ENCODE measurements around the gene FHIT. TPM values are rescaled to one million over a fixed set of nuclear protein-coding genes. Genes with fewer than 3 reads are reported as not detected.
A peak's percentile ranks its signal among the peaks of the same experiment; 100 is the strongest.

Gene FHIT
- total and polyA plus RNA-seq, 8 donors = 1.8 to 10.6 (median 7.1) TPM

DNA sequence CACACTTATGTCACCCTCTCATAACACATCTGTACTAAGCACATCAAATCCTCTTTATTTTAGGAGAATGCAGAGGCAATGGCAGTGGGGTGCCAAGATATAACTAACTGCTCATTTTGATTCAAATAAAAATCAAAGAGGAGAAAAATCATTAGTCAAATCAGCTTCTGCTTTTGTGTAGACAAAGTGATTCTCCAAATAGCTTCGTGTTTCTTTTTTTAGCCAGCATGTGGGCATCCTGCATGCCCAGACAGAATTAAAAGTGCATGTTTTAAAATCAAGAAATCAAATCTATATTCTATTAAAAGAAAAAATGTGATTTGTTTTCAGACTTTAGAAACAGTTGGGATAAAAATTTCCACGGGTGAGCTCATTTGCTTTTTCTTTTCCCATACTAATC lies 1440.1 kb downstream of the FHIT start:
- intact Hi-C loops (cut with DNase I; ENCODE audit: low total_unique reads) = no loop called here
- no peak for DNase-seq
- no peaks in the 10 kb centered on the region for H3K9me3 ChIP-seq
- peak overlapping the region in 1 of 5 donors; percentile 0 for H3K27ac ChIP-seq
- WGBS, 5 donors = 67 to 86% (median 70%) methylated on average over 2 of the region's 2 CpGs
- no peak overlapping the region for H3K4me3 ChIP-seq
- H3K36me3 ChIP-seq = no peaks in the 10 kb centered on the region
- TF ChIP-seq EP300 (IDR thresholded peaks at IDR 0.05) (no peak), POLR2AphosphoS5 (IDR thresholded peaks at IDR 0.05) (no peak), CTCF (IDR thresholded peaks at IDR 0.05) (no peak), POLR2A (IDR thresholded peaks at IDR 0.05) (no peak)
- peaks cover 0 to 25% (median 13%) of the 10 kb centered on the region in 4 donors for H3K4me1 ChIP-seq
- H3K27me3 ChIP-seq = no peaks in the 10 kb centered on the region

- H3K27ac ChIP-seq = peak overlapping the region in 1 of 5 donors; percentile 0
- no peak for DNase-seq
- H3K36me3 ChIP-seq = no peaks in the 10 kb centered on the region
- H3K4me1 ChIP-seq = peaks cover 0 to 25% (median 13%) of the 10 kb centered on the region in 4 donors
- 44 to 61% (median 49%) methylated on average over 2 of the region's 2 CpGs for WGBS, 5 donors
- H3K9me3 ChIP-seq = no peaks in the 10 kb centered on the region
- no peak for TF ChIP-seq EP300 (IDR thresholded peaks at IDR 0.05)
- TF ChIP-seq POLR2AphosphoS5 (IDR thresholded peaks at IDR 0.05) = no peak
- no peak for TF ChIP-seq CTCF (IDR thresholded peaks at IDR 0.05)
- no peak for TF ChIP-seq POLR2A (IDR thresholded peaks at IDR 0.05)
- intact Hi-C loops (cut with DNase I; ENCODE audit: low total_unique reads) = no loop called here
- no peak overlapping the region for H3K4me3 ChIP-seq
- H3K27me3 ChIP-seq = no peaks in the 10 kb centered on the region
These were observed 1440.6 kb downstream of the FHIT start for GRCh38 chr3:59810606-59811005.

- WGBS, 5 donors = 60 to 70% (median 66%) methylated on average over 8 of the region's 8 CpGs
- H3K9me3 ChIP-seq = no peaks in the 10 kb centered on the region
- H3K4me1 ChIP-seq = peaks cover 0 to 25% (median 13%) of the 10 kb centered on the region in 4 donors
- intact Hi-C loops (cut with DNase I; ENCODE audit: low total_unique reads) = no loop called here
- TF ChIP-seq CTCF (IDR thresholded peaks at IDR 0.05) = peak in 5 of 7 experiments; percentile 13 to 76 (median 50)
- TF ChIP-seq POLR2A (IDR thresholded peaks at IDR 0.05) = no peak
- H3K36me3 ChIP-seq = no peaks in the 10 kb centered on the region
- H3K27ac ChIP-seq = peak overlapping the region in 2 of 5 donors; percentile 11 to 60
- no peak overlapping the region for H3K4me3 ChIP-seq
- no peaks in the 10 kb centered on the region for H3K27me3 ChIP-seq
- peak in 1 of 2 donors; percentile 59 for DNase-seq
These were observed 1441.4 kb downstream of the FHIT start for GRCh38 chr3:59809710-59810444.

DNA sequence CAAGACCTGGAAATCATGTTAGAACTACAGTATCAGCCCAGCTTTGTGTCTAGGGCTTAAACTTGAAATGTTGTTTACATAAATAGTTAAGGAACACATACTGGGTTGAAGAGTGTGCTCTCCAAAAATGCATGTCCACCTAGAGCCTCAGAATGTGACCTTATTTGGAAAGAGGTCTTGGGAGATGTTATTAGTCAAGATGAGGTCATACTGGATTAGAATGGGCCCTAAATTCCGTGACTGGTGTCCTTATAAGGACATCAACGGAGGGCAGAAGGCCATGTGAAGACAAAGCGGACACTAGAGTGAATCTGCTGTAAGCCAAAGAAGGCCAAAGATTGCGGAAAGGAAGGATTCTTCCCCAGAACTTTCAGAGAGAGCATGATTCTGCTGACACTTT lies 1442.2 kb downstream of the FHIT start:
- 67 to 76% (median 70%) methylated on average over 4 of the region's 4 CpGs for WGBS, 5 donors
- Histone ChIP-seq H3K36me3 (no peaks in the 10 kb centered on the region), H3K4me1 (peaks cover 0 to 25% (median 13%) of the 10 kb centered on the region in 4 donors), H3K27me3 (no peaks in the 10 kb centered on the region), H3K27ac (peak overlapping the region in 2 of 5 donors; percentile 11 to 60), H3K9me3 (no peaks in the 10 kb centered on the region), H3K4me3 (no peak overlapping the region)
- intact Hi-C loops (cut with DNase I; ENCODE audit: low total_unique reads) = no loop called here
- no peak for DNase-seq
- TF ChIP-seq POLR2AphosphoS5 (IDR thresholded peaks at IDR 0.05) = peak in 1 of 3 donors; percentile 29
- TF ChIP-seq CTCF (IDR thresholded peaks at IDR 0.05) = no peak
